Activated naive CD4-positive, alpha-beta T cell treated with anti-CD3 and anti-CD28 coated beads, Interleukin-2, amount 10 ng/mL, durations not matched to agents 7 days and 5 days (primary cell): ENCODE measurements around the gene CHAD.
A peak's percentile ranks its signal among the peaks of the same experiment; 100 is the strongest.
"Not testable (repeated sequence)": the region's sequence is repeated elsewhere in the genome, so short reads cannot be mapped to it uniquely, and the experiment has no call there.

Source experiments
- CTCF ChIA-PET: fragments of 350-600 bp; sonication (Branson Sonifier 250); formaldehyde crosslinking; loops from one replicate; lab custom pipeline; 2021; ENCODE audit warnings: antibody characterized with exemption; lab: Charles Lee
- DNase-seq: peaks from one replicate; pipeline ENCODE4 v3.0.0-alpha.2; 2020
- H3K27ac Mint-ChIP-seq: one replicate; pipeline ENCODE4 v1.8.0; 2021; ENCODE audit warnings: mild to moderate bottlenecking, moderate library complexity, mixed read lengths
- H3K27me3 Mint-ChIP-seq: one replicate; pipeline ENCODE4 v1.8.0; 2021; ENCODE audit warnings: mild to moderate bottlenecking, mixed read lengths
- H3K36me3 Mint-ChIP-seq: one replicate; pipeline ENCODE4 v1.8.0; 2021; ENCODE audit warnings: mixed read lengths
- H3K4me1 Mint-ChIP-seq: one replicate; pipeline ENCODE4 v1.8.0; 2021; ENCODE audit warnings: mixed read lengths
- H3K4me3 Mint-ChIP-seq: one replicate; pipeline ENCODE4 v1.8.0; 2021; ENCODE audit warnings: mild to moderate bottlenecking, moderate library complexity, mixed read lengths
- H3K9me3 Mint-ChIP-seq: one replicate; pipeline ENCODE4 v1.8.0; 2021; ENCODE audit warnings: mixed read lengths

CHAD gene

GRCh38 chr17:50421308-50422051 is 47.2 kb downstream of the CHAD start:
- peak overlapping the region; percentile 90 for H3K27ac Mint-ChIP-seq
- H3K9me3 Mint-ChIP-seq: no peaks in the 10 kb centered on the region
- H3K27me3 Mint-ChIP-seq: peaks cover 16% of the 10 kb centered on the region
- H3K36me3 Mint-ChIP-seq: no peaks in the 10 kb centered on the region
- CTCF ChIA-PET: interaction anchor here (1.3 to 3.1 kb wide), 2 partner anchors 10 to 24 kb away, joined by 5 to 12 read pairs; partner anchors contain the start of gene LRRC59
- H3K4me1 Mint-ChIP-seq: peaks cover 34% of the 10 kb centered on the region
- H3K4me3 Mint-ChIP-seq: peak overlapping the region; percentile 57
- DNase-seq: peak; percentile 28

DNA sequence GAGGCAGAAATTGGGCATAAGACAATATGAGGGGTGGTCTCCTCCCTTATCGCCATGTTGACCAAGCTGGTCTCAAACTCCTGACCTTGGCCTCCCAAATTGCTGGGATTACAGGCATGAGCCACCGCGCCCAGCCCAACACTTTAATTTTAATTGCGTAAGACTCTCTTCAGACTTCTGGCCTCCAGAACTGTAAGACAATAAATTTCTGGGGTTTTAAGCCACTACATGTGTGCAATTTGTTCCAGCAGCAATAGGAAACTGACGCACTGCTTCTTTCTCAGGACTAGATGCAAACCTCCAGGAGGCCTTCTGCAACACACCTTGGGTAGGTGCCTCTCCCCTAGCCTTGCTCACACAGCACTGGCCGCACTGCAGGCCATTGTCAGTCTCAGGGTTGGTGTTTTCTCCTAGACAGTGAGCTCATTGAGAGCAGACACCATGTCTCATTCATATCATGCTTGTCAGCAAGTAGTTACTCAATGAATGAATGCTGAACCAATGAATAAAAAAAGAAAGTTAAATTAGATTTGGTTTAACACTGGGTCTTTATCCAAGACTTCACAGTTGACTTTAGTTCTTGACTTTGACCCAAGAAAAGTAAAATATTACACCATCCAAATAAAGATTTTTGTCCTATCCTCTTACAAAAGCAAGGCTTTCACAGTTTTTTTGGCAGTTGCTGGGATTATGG is 48.1 kb downstream of the CHAD start:
- peaks cover 31% of the 10 kb centered on the region for H3K4me1 Mint-ChIP-seq
- no peaks in the 10 kb centered on the region for H3K9me3 Mint-ChIP-seq
- peaks cover 19% of the 10 kb centered on the region for H3K27me3 Mint-ChIP-seq
- no peak for DNase-seq
- peak overlapping the region; percentile 90 for H3K27ac Mint-ChIP-seq
- H3K4me3 Mint-ChIP-seq: peak overlapping the region; percentile 57
- no peaks in the 10 kb centered on the region for H3K36me3 Mint-ChIP-seq
- CTCF ChIA-PET: interaction anchor here (3.1 kb wide), 1 partner anchor 23 kb away, joined by 12 read pairs; the partner anchor contains the start of gene LRRC59

GRCh38 chr17:50419577-50419976 is 49.1 kb downstream of the CHAD start:
- not testable (repeated sequence) for H3K27ac Mint-ChIP-seq, DNase-seq

DNA sequence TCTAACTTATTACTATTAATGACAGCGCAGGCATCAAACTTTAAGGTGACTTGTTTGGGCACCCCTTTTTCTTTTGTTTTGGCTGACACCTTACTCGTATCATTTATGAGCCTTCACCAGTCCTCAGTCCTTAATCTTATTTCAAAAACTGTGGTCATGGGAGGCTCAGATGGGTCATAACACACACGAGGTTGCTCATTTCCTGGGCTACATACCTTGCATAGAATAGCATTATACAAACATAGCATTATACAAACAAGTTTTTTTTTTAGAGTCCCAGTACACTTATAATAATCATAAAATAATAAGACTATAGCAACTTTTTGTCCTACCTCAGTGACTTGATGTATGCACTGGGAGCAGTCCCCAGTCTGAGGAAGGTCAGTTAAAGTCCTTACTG is 53.9 kb downstream of the CHAD start:
- Mint-ChIP-seq H3K4me1 (peaks cover 2% of the 10 kb centered on the region), H3K27me3 (peaks cover 38% of the 10 kb centered on the region), H3K9me3 (no peaks in the 10 kb centered on the region), H3K4me3 (no peak overlapping the region), H3K27ac (no peak overlapping the region), H3K36me3 (no peaks in the 10 kb centered on the region)
- CTCF ChIA-PET: no interaction called here
- no peak for DNase-seq

More at GRCh38 chr17:50419577-50419976, 49.1 kb downstream of the CHAD start:
- H3K36me3 Mint-ChIP-seq, H3K9me3 Mint-ChIP-seq, H3K4me3 Mint-ChIP-seq: not testable (repeated sequence)
- peaks cover 24% of the 10 kb centered on the region for H3K4me1 Mint-ChIP-seq
- CTCF ChIA-PET: interaction anchor here (3.1 kb wide), 1 partner anchor 22 kb away, joined by 12 read pairs; the partner anchor contains the start of gene LRRC59
- peaks cover 19% of the 10 kb centered on the region for H3K27me3 Mint-ChIP-seq
